Right lobe of liver (tissue), 4 donors: ENCODE data around the gene AIFM3.

ENCODE experiments used
- CTCF ChIP-seq, 4 donors: fragments of 200-600 bp in 3 of 4; fragments of 450-650 bp in 1 of 4; IDR thresholded peaks; one replicate each; pipeline versions ENCODE4 v1.5.1 to v1.8.0; 2016 to 2022; ENCODE audit warnings: antibody characterized with exemption in 4 of 4, mild to moderate bottlenecking in 2 of 4
- POLR2A ChIP-seq: fragments of 450-650 bp; IDR thresholded peaks from one replicate; pipeline ENCODE4 v1.6.1; 2017; ENCODE audit warnings: antibody characterized with exemption, mild to moderate bottlenecking
- donor health status: DM: no; HTN: no; CAD: no.
- donor health status: DM: no; HTN: no; CAD: no.
- donor health status: DM: no; HTN: yes; CAD: no.

DNA sequence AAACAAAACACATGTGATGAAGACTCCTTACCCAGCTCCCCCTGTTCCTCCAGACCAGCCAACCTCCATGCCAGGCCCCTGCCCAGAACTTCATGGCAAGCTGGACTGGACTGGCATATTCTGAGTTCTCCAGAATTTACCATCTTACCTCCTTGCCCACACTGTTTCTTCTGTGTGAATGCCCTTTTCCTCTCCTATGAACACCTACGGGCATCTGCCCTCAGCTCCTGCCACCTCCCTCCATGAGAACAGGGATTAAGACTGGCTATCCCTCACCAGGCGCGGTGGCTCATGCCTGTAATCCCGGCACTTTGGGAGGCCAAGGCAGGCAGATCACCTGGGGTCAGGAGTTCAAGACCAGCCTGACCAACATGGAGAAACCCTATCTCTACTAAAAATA, 6.4 kb upstream of the AIFM3 start:
- no peak for TF ChIP-seq POLR2A
- no peak for TF ChIP-seq CTCF (IDR thresholded peaks at IDR 0.05)
